ENCODE measurements around the gene EDDM3A. TPM values are rescaled to one million over a fixed set of nuclear protein-coding genes. Genes with fewer than 3 reads are reported as not detected.

Gene EDDM3A
- total and polyA plus RNA-seq, 2 of the 13 experiments (the other 11 are each of a cell fraction or from before 2014, with no cell fraction given): not detected

- ATAC-seq (no peak), DNase-seq (ENCODE audit: low spot score) (no peak), FAIRE-seq (no peak)
- TF ChIP-seq ZZZ3 (CRISPR knock-in tag; IDR thresholded peaks at IDR 0.05; ENCODE audit: borderline replicate concordance): no peak
- no peak for TF ChIP-seq KDM1A (CRISPR knock-in tag; IDR thresholded peaks at IDR 0.05)
- TF ChIP-seq NAIF1 (CRISPR knock-in tag; IDR thresholded peaks at IDR 0.05; ENCODE audit: borderline replicate concordance): no peak
- no peak for TF ChIP-seq HOXA9 (CRISPR knock-in tag; IDR thresholded peaks at IDR 0.05; ENCODE audit: borderline replicate concordance)
- TF ChIP-seq AKAP8 (CRISPR knock-in tag; IDR thresholded peaks at IDR 0.05): no peak
- TF ChIP-seq ESRRA (CRISPR knock-in tag; IDR thresholded peaks at IDR 0.05; ENCODE audit: low read depth): no peak
- Histone ChIP-seq H3K79me2 (ENCODE audit: insufficient read depth, low read length) (no peaks in the 10 kb centered on the region), H3K9me3 (ENCODE audit: low read length) (no peaks in the 10 kb centered on the region), H3K27me3 (ENCODE audit: control insufficient read depth in 1 of 2, insufficient read depth in 2 of 2, low read length in 2 of 2) (no peaks in the 10 kb centered on the region), H3K4me1 (ENCODE audit: insufficient read depth, low read length) (no peaks in the 10 kb centered on the region), H2AFZ (ENCODE audit: low read length) (no peak overlapping the region), H3K9ac (ENCODE audit: insufficient read depth, low read depth, low read length) (no peak overlapping the region), H3K4me3 (replicated peaks in 1 of 3; ENCODE audit: insufficient read depth in 1 of 3, low read depth in 2 of 3, low read length in 3 of 3) (no peak overlapping the region), H3K4me2 (ENCODE audit: low read depth, low read length) (no peak overlapping the region), H3K27ac (ENCODE audit: extremely low read length, insufficient read depth, low read length) (no peak overlapping the region), H4K20me1 (ENCODE audit: insufficient read depth, low read length) (no peaks in the 10 kb centered on the region), H3K36me3 (replicated peaks in 1 of 2; ENCODE audit: control insufficient read depth in 1 of 2, insufficient read depth in 2 of 2, low read length in 2 of 2) (no peaks in the 10 kb centered on the region)
- intact Hi-C loops (cut with micrococcal nuclease; ENCODE audit: unreplicated experiment): no loop called here
- no TSS peak for BruUV-seq (replicated peaks)
- CTCF ChIA-PET (ENCODE audit: low intra/inter-chr PET ratio, low total read pairs): no interaction called here
- in situ Hi-C loops (cut with HindIII; ENCODE audit: extremely low pct_ligation_motif_present, low pct_unique_long_range_greater_than_20kb): no loop called here
- 23% methylated on average over 1 of the region's 1 CpG for WGBS (ENCODE audit: low lambda C conversion rate)
- POLR2A ChIA-PET: no interaction called here
Measured at GRCh38 chr14:20775901-20776300, 30.2 kb downstream of the EDDM3A start.

GRCh38 chr14:20781803-20782202, 36.1 kb downstream of the EDDM3A start:
- CTCF ChIA-PET (ENCODE audit: low intra/inter-chr PET ratio, low total read pairs): no interaction called here

More at GRCh38 chr14:20781803-20782202, 36.1 kb downstream of the EDDM3A start:
- H4K20me1 ChIP-seq (ENCODE audit: insufficient read depth, low read length): no peaks in the 10 kb centered on the region
- no peaks in the 10 kb centered on the region for H3K27me3 ChIP-seq (ENCODE audit: control insufficient read depth in 1 of 2, insufficient read depth in 2 of 2, low read length in 2 of 2)
- no TSS peak for BruUV-seq (replicated peaks)
- H3K27ac ChIP-seq (ENCODE audit: extremely low read length, insufficient read depth, low read length): no peak overlapping the region
- TF ChIP-seq ZNF225 (CRISPR knock-in tag; IDR thresholded peaks at IDR 0.05) (no peak), PAX8 (CRISPR knock-in tag; IDR thresholded peaks at IDR 0.05; ENCODE audit: borderline replicate concordance) (no peak), ZBTB26 (CRISPR knock-in tag; IDR thresholded peaks at IDR 0.05; ENCODE audit: borderline replicate concordance) (no peak)
- no peaks in the 10 kb centered on the region for H3K36me3 ChIP-seq (replicated peaks in 1 of 2; ENCODE audit: control insufficient read depth in 1 of 2, insufficient read depth in 2 of 2, low read length in 2 of 2)
- intact Hi-C loops (cut with micrococcal nuclease; ENCODE audit: unreplicated experiment): no loop called here
- POLR2A ChIA-PET: no interaction called here
- no peaks in the 10 kb centered on the region for H3K4me1 ChIP-seq (ENCODE audit: insufficient read depth, low read length)
- no peaks in the 10 kb centered on the region for H3K9me3 ChIP-seq (ENCODE audit: low read length)
- no peak overlapping the region for H3K9ac ChIP-seq (ENCODE audit: insufficient read depth, low read depth, low read length)
- WGBS (ENCODE audit: low lambda C conversion rate): 61% methylated on average over 4 of the region's 4 CpGs
- ATAC-seq: no peak
- no peak overlapping the region for H3K4me2 ChIP-seq (ENCODE audit: low read depth, low read length)
- no peak overlapping the region for H3K4me3 ChIP-seq (replicated peaks in 1 of 3; ENCODE audit: insufficient read depth in 1 of 3, low read depth in 2 of 3, low read length in 3 of 3)
- DNase-seq (ENCODE audit: low spot score): no peak
- H2AFZ ChIP-seq (ENCODE audit: low read length): no peak overlapping the region
- no peak for FAIRE-seq
- in situ Hi-C loops (cut with HindIII; ENCODE audit: extremely low pct_ligation_motif_present, low pct_unique_long_range_greater_than_20kb): no loop called here
- H3K79me2 ChIP-seq (ENCODE audit: insufficient read depth, low read length): no peaks in the 10 kb centered on the region
